Fibroblast of upper back skin (primary cell): ENCODE data around the gene GRAPL.
"Not testable (repeated sequence)": the region's sequence is repeated elsewhere in the genome, so short reads cannot be mapped to it uniquely, and the experiment has no call there.

Experiments used
- DNase-seq: peaks from one replicate; pipeline ENCODE4 v3.0.0-alpha.2; 2013

Gene GRAPL

GRCh38 chr17:19127148-19127980 lies at the start of gene GRAPL:
Gene GRAPL (plus strand): TSS chr17:19127589. CDS start chr17:19127620, 31 bp downstream.
- DNase-seq: not testable (repeated sequence)

- not testable (repeated sequence) for DNase-seq
These were observed 38.3 kb upstream of the GRAPL start for GRCh38 chr17:19088804-19089685.

DNA sequence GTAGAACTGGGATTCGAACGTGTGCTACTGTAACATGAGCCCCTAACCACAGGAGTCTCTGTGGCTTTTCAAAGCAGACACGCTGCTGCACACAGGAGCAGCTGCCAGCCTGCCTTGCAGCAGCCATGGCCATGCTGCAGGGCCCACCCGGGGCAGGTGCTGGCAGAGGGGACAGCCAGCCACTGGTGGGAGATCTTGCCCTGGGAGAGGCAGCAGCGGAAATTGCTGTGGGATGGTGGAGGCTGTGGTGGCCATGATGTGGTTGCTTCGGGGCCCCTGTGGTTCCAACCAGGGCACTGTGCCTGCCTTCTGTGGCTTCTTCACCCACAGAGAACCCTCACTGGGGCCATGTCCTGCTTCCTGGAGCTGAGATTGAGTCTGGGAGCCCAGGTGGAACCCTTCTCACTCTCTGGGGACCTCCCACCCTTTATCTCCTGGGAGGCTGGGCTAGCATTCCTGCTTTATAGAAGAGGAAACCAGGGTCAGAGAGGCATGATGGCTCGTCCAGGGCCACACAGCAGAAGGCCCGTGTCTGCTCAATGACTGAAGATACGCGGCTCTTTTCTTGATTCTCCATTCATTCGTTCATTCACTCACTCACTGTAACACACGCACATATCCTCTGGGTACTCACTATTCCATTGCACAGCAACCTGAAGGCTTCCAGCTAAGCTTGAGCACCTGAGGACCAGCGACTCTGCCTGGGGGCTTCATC lies 37.2 kb upstream of the GRAPL start:
- not testable (repeated sequence) for DNase-seq

GRCh38 chr17:19092737-19093683 lies 34.4 kb upstream of the GRAPL start:
- peak; percentile 40 for DNase-seq

GRCh38 chr17:19093684-19094438 lies 33.5 kb upstream of the GRAPL start:
- not testable (repeated sequence) for DNase-seq

DNA sequence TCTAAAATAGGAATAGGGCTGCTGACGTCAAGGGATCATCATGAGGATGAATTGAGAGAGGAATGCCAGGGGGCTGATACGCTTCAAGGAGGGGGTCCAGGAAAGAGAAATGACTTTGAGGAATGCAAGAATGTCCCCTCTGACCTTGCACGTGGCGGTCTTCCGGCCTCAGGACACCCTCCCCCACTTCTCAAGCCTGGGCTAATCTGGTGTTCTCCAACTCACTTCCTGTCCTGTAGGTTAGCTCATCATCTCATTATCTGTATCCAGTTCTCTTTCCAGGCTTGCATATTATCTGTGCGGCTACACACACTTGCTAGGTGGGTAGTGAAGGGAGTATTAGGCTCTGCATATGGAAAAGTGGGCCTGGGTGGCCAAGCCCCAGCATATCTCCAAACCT lies 18.9 kb upstream of the GRAPL start:
- peak; percentile 12 for DNase-seq

DNA sequence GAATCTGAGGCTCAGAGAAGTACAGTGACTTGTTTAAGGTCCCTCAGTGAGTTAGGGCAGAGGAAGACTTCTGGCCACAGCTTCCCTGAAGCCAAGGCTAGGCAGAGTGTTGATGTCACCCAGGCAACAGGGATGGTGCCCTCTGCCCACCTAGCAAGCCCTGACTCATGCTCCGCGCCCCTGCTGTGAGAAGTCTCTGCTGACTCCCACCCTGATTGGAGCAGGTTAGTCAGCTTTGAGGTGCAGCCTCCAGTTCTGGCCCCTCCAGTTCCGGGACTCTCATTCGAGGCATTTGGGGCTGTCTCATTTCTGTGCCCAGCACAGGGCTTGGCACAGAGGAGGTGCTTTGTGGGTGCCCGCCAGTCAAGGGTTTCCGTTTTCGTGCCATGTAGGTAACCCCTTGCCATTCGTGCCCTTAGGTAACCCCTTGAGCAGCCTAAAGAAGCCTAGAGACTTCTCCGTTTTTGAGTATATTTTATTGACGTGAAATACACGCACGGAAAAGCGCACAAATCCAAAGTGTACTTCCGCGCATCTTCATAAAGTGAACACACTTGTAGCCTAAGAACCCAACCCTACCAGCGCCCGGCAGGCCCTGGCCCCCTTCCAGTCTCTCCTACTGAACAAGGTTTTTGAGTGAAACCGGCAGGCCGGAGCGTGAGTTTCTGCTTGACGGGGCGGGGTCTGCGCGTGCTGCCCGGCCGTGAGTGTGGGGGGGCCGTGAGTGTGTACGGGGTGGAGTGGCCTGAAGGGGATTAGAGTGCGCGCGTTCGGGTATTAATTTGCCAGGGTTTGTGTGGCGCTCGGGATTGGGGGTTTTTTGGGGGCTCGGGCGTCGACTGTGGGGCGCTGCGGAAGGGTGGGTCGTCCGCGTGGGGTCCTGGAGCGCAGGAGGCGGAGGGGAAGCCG lies 16.9 kb upstream of the GRAPL start:
- DNase-seq: not testable (repeated sequence)

GRCh38 chr17:19111111-19111711 lies 16.2 kb upstream of the GRAPL start:
- DNase-seq: peak; percentile 37

- DNase-seq: peak; percentile 93
These were observed 15.5 kb upstream of the GRAPL start for GRCh38 chr17:19111801-19112458.

GRCh38 chr17:19112459-19112826 lies 14.9 kb upstream of the GRAPL start:
- DNase-seq: peak; percentile 2

- not testable (repeated sequence) for DNase-seq
These were observed 8.7 kb upstream of the GRAPL start for GRCh38 chr17:19118695-19119094.

- not testable (repeated sequence) for DNase-seq
These were observed 2.1 kb upstream of the GRAPL start for GRCh38 chr17:19125289-19125688.

GRCh38 chr17:19129500-19129899 lies 2.1 kb downstream of the GRAPL start:
- DNase-seq: not testable (repeated sequence)

GRCh38 chr17:19131108-19131507 lies 3.7 kb downstream of the GRAPL start:
- not testable (repeated sequence) for DNase-seq

DNA sequence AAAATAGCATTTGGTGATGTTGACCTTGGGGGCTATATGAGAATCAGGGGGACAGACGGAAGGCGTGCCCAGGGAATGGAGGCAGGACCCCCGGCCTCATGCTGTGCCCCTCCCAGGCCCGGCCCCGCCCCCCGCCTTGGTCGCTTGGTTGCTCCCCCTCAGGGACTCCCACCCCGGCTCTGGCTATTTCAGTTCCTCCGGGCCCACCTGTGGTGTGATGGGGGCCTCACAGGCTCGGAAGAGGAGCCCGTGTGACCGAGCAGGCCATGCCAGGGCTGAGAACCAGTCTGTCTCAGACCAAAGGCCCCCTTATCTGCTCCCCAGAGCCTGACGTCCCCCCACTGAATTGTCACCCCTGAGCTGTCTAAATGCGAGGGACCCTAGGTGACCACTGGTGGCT lies 4.4 kb downstream of the GRAPL start:
- DNase-seq: not testable (repeated sequence)

- not testable (repeated sequence) for DNase-seq
These were observed 6.4 kb downstream of the GRAPL start for GRCh38 chr17:19133793-19134192.

GRCh38 chr17:19135391-19135790 lies 8.0 kb downstream of the GRAPL start:
- DNase-seq: not testable (repeated sequence)

GRCh38 chr17:19136138-19136537 lies 8.7 kb downstream of the GRAPL start:
- not testable (repeated sequence) for DNase-seq

DNA sequence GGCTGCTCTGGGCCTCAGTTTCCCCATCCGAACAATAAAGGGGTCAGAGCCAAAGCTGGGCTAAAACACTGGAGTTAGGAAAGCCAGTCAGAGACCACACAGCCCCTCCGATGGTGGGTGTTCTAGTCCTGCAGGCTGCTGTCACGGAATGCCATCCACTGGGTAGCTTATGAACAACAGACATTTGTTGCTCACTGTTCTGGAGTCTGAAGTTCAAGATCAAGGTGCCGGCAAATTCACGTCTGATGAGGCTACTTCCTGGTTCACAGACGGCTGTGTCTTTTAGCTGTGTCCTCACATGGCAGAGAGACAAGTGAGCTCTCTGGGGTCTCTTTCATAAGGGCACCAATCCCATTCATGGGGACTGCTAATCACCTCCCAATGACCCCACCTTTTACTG lies 9.2 kb downstream of the GRAPL start:
- DNase-seq: not testable (repeated sequence)
